ENCODE results near the gene GLCCI1.

GRCh38 chr7:7964250-7964649 is 4.3 kb upstream of the GLCCI1 start:
- TF ChIP-seq RAD21 (IDR thresholded peaks at IDR 0.05; ENCODE audit: low read depth) = no peak
- no peak for TF ChIP-seq REST (IDR thresholded peaks at IDR 0.05; ENCODE audit: low read depth)
- TF ChIP-seq EZH2 (IDR thresholded peaks at IDR 0.05) = no peak
- no peak for TF ChIP-seq SP1 (IDR thresholded peaks at IDR 0.05; ENCODE audit: low read depth)
- TF ChIP-seq CTCF (IDR thresholded peaks at IDR 0.05 in 2 of 3, conservative IDR thresholded peaks at IDR 0.05 in 1 of 3; ENCODE audit: borderline replicate concordance in 1 of 3, insufficient read depth in 1 of 3, low read depth in 2 of 3, low read length in 2 of 3) = no peak
- TF ChIP-seq POLR2A (IDR thresholded peaks at IDR 0.05; ENCODE audit: borderline replicate concordance, extremely low read depth, insufficient read depth, insufficient read length) = no peak
- TF ChIP-seq YY1 (IDR thresholded peaks at IDR 0.05; ENCODE audit: extremely low read depth, insufficient replicate concordance, low read depth, low read length) = no peak
- no peak for TF ChIP-seq EGR1 (IDR thresholded peaks at IDR 0.05; ENCODE audit: low read depth)
- TF ChIP-seq ZNF274 (IDR thresholded peaks at IDR 0.05; ENCODE audit: low read depth, low read length) = no peak
- TF ChIP-seq SIN3A (IDR thresholded peaks at IDR 0.05; ENCODE audit: low read depth) = no peak
- no peak for TF ChIP-seq MAX (IDR thresholded peaks at IDR 0.05)
- TF ChIP-seq TCF7L2 (IDR thresholded peaks at IDR 0.05; ENCODE audit: borderline replicate concordance, extremely low read depth, insufficient read depth, insufficient read length) = no peak

Measured in HCT116 (cell line).